GM10248 (cell line): ENCODE results near the gene WNT8A.

Experiments
- CTCF ChIA-PET: fragments of 300-600 bp; sonication (Branson Sonifier 250); formaldehyde crosslinking; extraction: SDS; loops from one replicate; lab custom pipeline; 2021; ENCODE audit warnings: antibody characterized with exemption; lab: Yijun Ruan, JAX
- POLR2A ChIA-PET: fragments of 350-650 bp; sonication (Branson Sonifier 250); formaldehyde crosslinking; extraction: SDS; loops from one replicate; lab custom pipeline; 2020; ENCODE audit warnings: antibody characterized with exemption; lab: Yijun Ruan, JAX
- DNase-seq: peaks from one replicate; pipeline ENCODE4 v3.0.0; 2012; ENCODE audit errors: extremely low spot score
- CTCF ChIP-seq: IDR thresholded peaks from 2 replicates; pipeline ENCODE4 v1.5.1; 2012; ENCODE audit warnings: mild to moderate bottlenecking, low read depth; ENCODE audit errors: extremely low read depth, missing control alignments, control extremely low read depth

WNT8A gene

GRCh38 chr5:138132543-138132942 is 48.7 kb downstream of the WNT8A start:
- POLR2A ChIA-PET, result no interaction called here
- CTCF ChIA-PET, result interaction anchor here (1.0 to 8.0 kb wide), 7 partner anchors 10 to 184 kb away, joined by 3 to 130 read pairs (median 3); partner anchors contain the start of gene WNT8A
- no peak for DNase-seq
- no peak for TF ChIP-seq CTCF

- no peak for TF ChIP-seq CTCF
- POLR2A ChIA-PET, result no interaction called here
- peak; percentile 73 for DNase-seq
- CTCF ChIA-PET, result interaction anchor here (1.0 to 1.9 kb wide), 5 partner anchors 10 to 103 kb away, joined by 3 to 10 read pairs (median 5); no protein-coding TSS in a partner anchor
Measured at GRCh38 chr5:138138949-138139780, 55.3 kb downstream of the WNT8A start, which contains the start of gene NME5. TSS of gene NME5 (minus strand) at chr5:138139428. CDS start at chr5:138138780, 648 bp downstream.

GRCh38 chr5:138139781-138140090 is 55.9 kb downstream of the WNT8A start:
- POLR2A ChIA-PET, result no interaction called here
- CTCF ChIA-PET, result interaction anchor here (0.7 to 1.9 kb wide), 7 partner anchors 10 to 104 kb away, joined by 3 to 10 read pairs (median 5); no protein-coding TSS in a partner anchor
- DNase-seq, result no peak
- no peak for TF ChIP-seq CTCF

GRCh38 chr5:138140268-138140667 is 56.4 kb downstream of the WNT8A start:
- no peak for TF ChIP-seq CTCF
- ChIA-PET POLR2A (no interaction called here), CTCF (interaction anchor here (0.7 to 1.9 kb wide), 7 partner anchors 10 to 104 kb away, joined by 3 to 10 read pairs (median 5); no protein-coding TSS in a partner anchor)
- no peak for DNase-seq
